H1 (cell line): ENCODE results near the gene SLC39A6. TPM values are rescaled to one million over a fixed set of nuclear protein-coding genes. Genes with fewer than 3 reads are reported as not detected.

ENCODE experiments used
- CBX8 ChIP-seq: fragments of 300-800, 300-1000 bp; sonication (generic); IDR thresholded peaks from 2 replicates; pipeline ENCODE4 v1.7.1; 2016; ENCODE audit warnings: low read depth, low read length, borderline replicate concordance
- CHD2 ChIP-seq: IDR thresholded peaks from 2 replicates; pipeline ENCODE4 v1.6.1; 2012; ENCODE audit warnings: low read length, improper control_type of control experiment
- polyA plus RNA-seq, 7 experiments: library from polyadenylated mRNA; depleted of rRNA in 3 of 7; stranded (reverse) in 5 of 7; unstranded in 2 of 7; fragments of >200 nt in 5 of 7; fragments of 200-250 nt in 2 of 7; gene quantifications; 1 replicate in 5 of 7; 2 replicates in 1 of 7; 4 replicates in 1 of 7; pipeline versions ENCODE4 v1.2.1 to v1.2.3, GENCODE V29; 2011 to 2013; ENCODE audit warnings: missing spikeins in 2 of 7, mixed read lengths in 2 of 7
- total RNA-seq: library from RNA; stranded (reverse); fragmentation: NEBNext Ultra II Directional; extraction: Animal tissue kit (Norgen Biotek cat#: 25700); gene quantifications from 2 replicates; pipeline ENCODE4 v1.2.1, GENCODE V29; 2021

SLC39A6 gene
- total and polyA plus RNA-seq, 2 of the 8 experiments (the other 6 are each of a cell fraction or from before 2014, with no cell fraction given) = 36.8 to 55.4 TPM

DNA sequence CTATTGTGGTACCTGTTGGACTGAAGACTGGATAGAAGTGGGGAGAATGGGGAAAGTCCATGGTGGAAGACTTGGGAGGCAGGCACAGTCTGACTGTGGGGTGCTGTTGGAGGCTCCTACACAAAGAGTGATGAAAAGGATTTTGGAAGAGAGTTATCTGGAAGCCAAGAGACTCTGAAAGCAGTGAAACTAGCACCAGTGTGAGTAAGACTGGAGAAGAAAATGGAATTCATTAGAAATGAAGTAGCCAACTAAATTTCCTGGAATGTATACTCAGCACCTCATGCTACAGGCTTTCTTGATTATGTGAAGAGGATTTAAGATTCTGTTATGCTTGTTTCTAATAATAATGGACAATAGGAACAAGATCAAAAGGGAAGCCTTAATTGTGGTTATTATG is 28.3 kb upstream of the SLC39A6 start (continued):
- TF ChIP-seq CHD2 (no peak), CBX8 (no peak)
